Type B pancreatic cell (in vitro differentiated cells): Measurements from ENCODE around the gene RAB24. TPM values are rescaled to one million over a fixed set of nuclear protein-coding genes. Genes with fewer than 3 reads are reported as not detected.

Source experiments
- DNase-seq: peaks from one replicate; pipeline ENCODE4 v3.0.0; 2021; ENCODE audit warnings: mixed read lengths; ENCODE audit not compliant: unreplicated experiment; ENCODE audit errors: extremely low spot score
- H3K27ac Mint-ChIP-seq: 2 replicates; pipeline ENCODE4 v1.8.0; 2021; ENCODE audit warnings: mild to moderate bottlenecking, mixed read lengths
- H3K27me3 Mint-ChIP-seq: 2 replicates; pipeline ENCODE4 v1.8.0; 2021; ENCODE audit warnings: mixed read lengths
- H3K36me3 Mint-ChIP-seq: 2 replicates; pipeline ENCODE4 v1.8.0; 2021; ENCODE audit warnings: mixed read lengths
- H3K4me1 Mint-ChIP-seq: one replicate; pipeline ENCODE4 v1.8.0; 2021; ENCODE audit warnings: mixed read lengths; ENCODE audit not compliant: unreplicated experiment
- H3K4me3 Mint-ChIP-seq: 2 replicates; pipeline ENCODE4 v1.8.0; 2021; ENCODE audit warnings: mild to moderate bottlenecking, mixed read lengths
- H3K9me3 Mint-ChIP-seq: 2 replicates; pipeline ENCODE4 v1.8.0; 2021; ENCODE audit warnings: mixed read lengths
- CTCF ChIP-seq: fragments of 200-600 bp; sonication (generic); conservative IDR thresholded peaks from 2 replicates; pipeline ENCODE4 v1.5.0; 2021; ENCODE audit warnings: antibody characterized with exemption, mild to moderate bottlenecking
- total RNA-seq: library from RNA; stranded (reverse); gene quantifications from 2 replicates; pipeline ENCODE4 v1.2.1, GENCODE V29; 2021; ENCODE audit warnings: low replicate concordance

RAB24 gene
- total RNA-seq, 1 donor from 2014 or later, result 42.6 TPM

DNA sequence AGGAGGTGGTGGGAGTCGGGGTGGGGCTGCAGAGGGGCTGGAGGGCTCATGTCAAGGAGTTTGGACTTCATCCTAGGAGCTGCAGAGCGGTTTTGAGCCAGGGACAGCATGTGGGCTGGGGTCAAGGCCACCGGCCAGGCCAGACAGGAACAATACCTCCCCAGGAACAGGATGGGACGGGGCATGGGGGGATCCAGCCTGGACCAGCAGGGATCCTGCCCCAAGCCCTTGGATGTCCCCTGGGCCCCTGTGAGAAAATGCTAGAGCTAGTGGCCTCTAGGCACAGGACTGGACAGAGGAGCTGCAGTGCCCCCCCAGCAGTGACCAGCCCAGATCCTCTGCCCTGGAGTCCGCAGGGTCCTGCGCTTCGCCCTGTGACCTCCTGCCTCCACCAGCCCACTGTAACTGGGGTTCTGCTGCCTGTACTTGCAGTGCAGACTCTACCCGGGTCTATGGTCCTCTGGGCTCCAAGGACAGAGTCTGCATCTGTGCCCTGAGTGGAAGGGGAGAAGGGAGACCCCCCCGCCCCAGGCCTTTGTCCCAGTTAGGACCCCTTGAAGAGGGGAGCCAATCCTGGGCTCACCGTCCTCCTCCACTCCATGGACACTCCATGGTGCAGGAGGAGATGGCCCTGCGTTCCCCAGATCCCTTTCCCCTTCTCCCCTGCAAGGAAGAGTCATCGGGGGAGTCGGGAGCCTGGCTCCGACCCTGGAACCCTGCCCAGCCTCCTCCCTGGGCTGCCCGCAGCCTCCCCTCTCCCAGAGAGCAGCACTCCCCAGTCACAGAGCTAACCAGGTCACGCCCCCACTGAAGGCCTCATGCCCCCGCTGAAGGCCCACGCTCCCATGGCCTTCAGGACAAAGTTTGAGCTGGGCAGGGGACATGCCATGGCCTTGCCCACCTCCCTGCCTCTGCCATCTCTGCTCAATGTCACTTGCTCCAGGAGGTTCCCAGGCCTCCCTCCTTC lies 11.1 kb upstream of the RAB24 start:
- Mint-ChIP-seq H3K9me3 (no peaks in the 10 kb centered on the region), H3K27me3 (no peaks in the 10 kb centered on the region), H3K4me1 (peaks cover 9% of the 10 kb centered on the region), H3K36me3 (peaks cover 5% of the 10 kb centered on the region), H3K4me3 (no peak overlapping the region), H3K27ac (no peak overlapping the region)
- no peak for TF ChIP-seq CTCF
- DNase-seq, result no peak

DNA sequence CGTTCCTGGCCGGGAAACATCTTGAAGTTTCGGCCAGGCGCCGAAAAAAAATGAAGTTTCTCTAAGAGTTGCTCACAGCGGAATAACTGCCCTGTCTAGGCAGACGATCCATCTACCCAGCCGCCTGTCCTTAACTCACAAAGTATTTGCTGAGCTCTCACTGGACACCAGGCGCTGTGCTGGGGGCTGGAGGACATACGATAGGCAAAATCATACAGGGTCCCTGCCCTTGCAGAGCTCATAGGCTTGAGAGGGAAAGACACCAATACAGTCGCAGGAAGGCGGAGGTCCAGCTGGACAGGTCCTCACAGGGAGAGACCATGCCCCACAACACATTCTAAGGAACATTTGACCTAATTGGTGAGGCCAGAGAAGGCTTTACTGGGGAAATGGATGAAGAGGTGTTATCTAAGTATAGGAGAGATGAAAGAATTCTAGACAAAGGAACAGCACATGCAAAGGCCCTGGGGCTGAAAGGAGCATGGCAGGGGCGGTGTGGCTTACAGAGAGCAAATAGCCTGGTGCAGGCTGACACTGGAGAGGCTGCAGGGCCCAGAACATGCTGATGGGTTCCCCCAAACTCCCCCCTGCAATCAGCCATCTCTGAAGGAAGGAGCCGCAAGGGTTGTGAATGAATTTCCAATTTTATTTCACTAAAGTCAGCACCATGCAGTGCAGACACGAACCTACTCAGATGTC lies 10.2 kb upstream of the RAB24 start:
- H3K36me3 Mint-ChIP-seq, result peaks cover 5% of the 10 kb centered on the region
- no peak overlapping the region for H3K27ac Mint-ChIP-seq
- no peak for TF ChIP-seq CTCF
- peaks cover 9% of the 10 kb centered on the region for H3K4me1 Mint-ChIP-seq
- no peaks in the 10 kb centered on the region for H3K9me3 Mint-ChIP-seq
- DNase-seq, result no peak
- no peaks in the 10 kb centered on the region for H3K27me3 Mint-ChIP-seq
- H3K4me3 Mint-ChIP-seq, result peak overlapping the region; percentile 22

GRCh38 chr5:177312649-177313181 lies 9.2 kb upstream of the RAB24 start:
- Mint-ChIP-seq H3K4me1 (peaks cover 9% of the 10 kb centered on the region), H3K27ac (peak overlapping the region; percentile 84), H3K36me3 (peaks cover 5% of the 10 kb centered on the region), H3K9me3 (no peaks in the 10 kb centered on the region), H3K27me3 (no peaks in the 10 kb centered on the region), H3K4me3 (peak overlapping the region; percentile 86)
- no peak for TF ChIP-seq CTCF
- DNase-seq, result peak; percentile 75

GRCh38 chr5:177311723-177312648 lies 8.5 kb upstream of the RAB24 start, which contains the start of gene MXD3:
Gene MXD3, minus strand, starts transcription at chr5:177311898. Its CDS starts 68 bp downstream, at chr5:177311830.
- H3K27me3 Mint-ChIP-seq, result no peaks in the 10 kb centered on the region
- peak within 1 kb of the TSS; percentile 84 for H3K27ac Mint-ChIP-seq
- peak within 1 kb of the TSS; percentile 90 for H3K4me3 Mint-ChIP-seq
- DNase-seq, result peak; percentile 96
- H3K36me3 Mint-ChIP-seq, result peaks cover 5% of the 10 kb centered on the region
- no peak for TF ChIP-seq CTCF
- peaks cover 10% of the 10 kb centered on the region for H3K4me1 Mint-ChIP-seq
- no peaks in the 10 kb centered on the region for H3K9me3 Mint-ChIP-seq

DNA sequence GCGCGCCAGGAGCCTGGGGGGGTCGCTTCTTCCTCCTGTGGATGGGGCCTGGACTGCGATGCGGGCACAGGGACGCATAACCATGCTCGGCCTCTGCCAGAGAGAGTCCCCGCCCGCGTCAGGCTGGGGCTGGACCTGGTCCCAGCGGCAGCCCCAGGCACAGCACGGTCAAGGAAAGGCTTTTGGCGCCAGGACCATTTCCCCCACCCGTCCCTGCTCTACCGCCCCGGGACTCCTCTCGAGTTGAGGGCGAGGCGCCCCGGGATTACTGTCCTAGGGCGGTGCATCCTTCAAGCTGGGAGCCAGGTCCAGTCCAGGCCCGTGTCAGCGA lies 7.8 kb upstream of the RAB24 start:
- Mint-ChIP-seq H3K36me3 (peaks cover 9% of the 10 kb centered on the region), H3K27ac (no peak overlapping the region), H3K27me3 (no peaks in the 10 kb centered on the region), H3K4me3 (peak overlapping the region; percentile 86), H3K9me3 (no peaks in the 10 kb centered on the region), H3K4me1 (peaks cover 13% of the 10 kb centered on the region)
- no peak for DNase-seq
- no peak for TF ChIP-seq CTCF
